Thoracic aorta (tissue), 2 donors: ENCODE results near the gene TENM3. TPM values are rescaled to one million over a fixed set of nuclear protein-coding genes. Genes with fewer than 3 reads are reported as not detected.

Experiments used
- ATAC-seq: fragments of 150-250 bp; one replicate; pipeline ENCODE4 v1.8.0; 2017; ENCODE audit warnings: low read depth; ENCODE audit not compliant: insufficient number of reproducible peaks, low FRiP score
- DNase-seq: peaks from one replicate; pipeline ENCODE4 v3.0.0-alpha.2; 2020; ENCODE audit warnings: low spot score
- H3K27ac ChIP-seq, 2 donors: fragments of 200-600 bp; sonication (generic); 1 replicate in 1 of 2; 2 replicates in 1 of 2; pipeline ENCODE4 v1.5.1; 2016; ENCODE audit warnings: mild to moderate bottlenecking in 2 of 2, moderate library complexity in 2 of 2
- H3K27me3 ChIP-seq: fragments of 200-600 bp; sonication (generic); replicated peaks from 2 replicates; pipeline ENCODE4 v1.6.0; 2016; ENCODE audit warnings: mild to moderate bottlenecking; ENCODE audit not compliant: insufficient read depth
- H3K36me3 ChIP-seq: fragments of 200-600 bp; sonication (generic); one replicate; pipeline ENCODE4 v1.5.1; 2016
- H3K4me1 ChIP-seq, 2 donors: fragments of 200-600 bp; sonication (generic); 1 replicate in 1 of 2; 2 replicates in 1 of 2; pipeline versions ENCODE4 v1.5.1 to v1.6.0; 2016; ENCODE audit warnings: low read depth in 2 of 2, mild to moderate bottlenecking in 1 of 2; ENCODE audit not compliant: control insufficient read depth in 1 of 2
- H3K4me3 ChIP-seq: fragments of 200-600 bp; sonication (generic); 2 replicates; pipeline ENCODE4 v1.5.1; 2016; ENCODE audit warnings: mild to moderate bottlenecking
- H3K9me3 ChIP-seq: fragments of 200-600 bp; sonication (generic); 2 replicates; pipeline ENCODE4 v1.5.1; 2016
- total RNA-seq, 2 donors: library from RNA; depleted of rRNA; stranded (reverse); fragments of >200 nt; gene quantifications; one replicate each; pipeline versions ENCODE4 v1.1.0 to v1.2.3, GENCODE V29; 2016
- TF ChIP-seq, protein P1 (sequence below): fragments of 200-600 bp; sonication (generic); IDR thresholded peaks from one replicate; pipeline ENCODE4 v1.5.1; 2019; ENCODE audit warnings: antibody characterized with exemption

Gene TENM3
- total RNA-seq, 2 donors from 2014 or later = 0.68 to 8.0 TPM

- no peak for DNase-seq
- H3K36me3 ChIP-seq = no peaks in the 10 kb centered on the region
- no peak overlapping the region for H3K4me3 ChIP-seq
- H3K27ac ChIP-seq = no peak overlapping the region
- ATAC-seq = no peak
- no peaks in the 10 kb centered on the region for H3K27me3 ChIP-seq
- TF ChIP-seq, protein P1, sequence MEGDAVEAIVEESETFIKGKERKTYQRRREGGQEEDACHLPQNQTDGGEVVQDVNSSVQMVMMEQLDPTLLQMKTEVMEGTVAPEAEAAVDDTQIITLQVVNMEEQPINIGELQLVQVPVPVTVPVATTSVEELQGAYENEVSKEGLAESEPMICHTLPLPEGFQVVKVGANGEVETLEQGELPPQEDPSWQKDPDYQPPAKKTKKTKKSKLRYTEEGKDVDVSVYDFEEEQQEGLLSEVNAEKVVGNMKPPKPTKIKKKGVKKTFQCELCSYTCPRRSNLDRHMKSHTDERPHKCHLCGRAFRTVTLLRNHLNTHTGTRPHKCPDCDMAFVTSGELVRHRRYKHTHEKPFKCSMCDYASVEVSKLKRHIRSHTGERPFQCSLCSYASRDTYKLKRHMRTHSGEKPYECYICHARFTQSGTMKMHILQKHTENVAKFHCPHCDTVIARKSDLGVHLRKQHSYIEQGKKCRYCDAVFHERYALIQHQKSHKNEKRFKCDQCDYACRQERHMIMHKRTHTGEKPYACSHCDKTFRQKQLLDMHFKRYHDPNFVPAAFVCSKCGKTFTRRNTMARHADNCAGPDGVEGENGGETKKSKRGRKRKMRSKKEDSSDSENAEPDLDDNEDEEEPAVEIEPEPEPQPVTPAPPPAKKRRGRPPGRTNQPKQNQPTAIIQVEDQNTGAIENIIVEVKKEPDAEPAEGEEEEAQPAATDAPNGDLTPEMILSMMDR = no peak
- no peaks in the 10 kb centered on the region for H3K9me3 ChIP-seq
- no peaks in the 10 kb centered on the region for H3K4me1 ChIP-seq
Measured at GRCh38 chr4:182801636-182802035, 558.4 kb downstream of the TENM3 start.

DNA sequence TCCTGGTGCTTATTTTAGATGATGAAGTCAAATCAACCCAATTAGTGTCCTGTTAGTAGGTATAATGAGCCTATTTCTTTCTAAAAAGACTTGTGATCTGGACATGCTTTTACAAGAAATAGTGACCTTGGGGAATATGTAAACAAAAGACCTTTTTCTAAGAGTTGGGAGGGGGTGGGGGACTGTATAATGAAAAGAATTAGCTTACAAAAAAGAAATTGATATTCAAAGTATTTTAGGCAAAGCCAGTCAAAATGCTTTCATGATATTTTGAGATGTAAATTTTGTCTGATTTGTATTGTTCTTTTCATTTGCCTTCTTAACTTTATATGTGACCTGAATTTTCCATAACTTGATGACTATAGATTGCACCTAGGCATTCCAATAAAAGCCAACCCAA lies 559.4 kb downstream of the TENM3 start:
- no peaks in the 10 kb centered on the region for H3K9me3 ChIP-seq
- H3K27ac ChIP-seq = no peak overlapping the region
- DNase-seq = no peak
- H3K4me3 ChIP-seq = no peak overlapping the region
- TF ChIP-seq, protein P1 = no peak
- H3K36me3 ChIP-seq = no peaks in the 10 kb centered on the region
- no peaks in the 10 kb centered on the region for H3K4me1 ChIP-seq
- ATAC-seq = no peak
- H3K27me3 ChIP-seq = no peaks in the 10 kb centered on the region

GRCh38 chr4:182803235-182803634 lies 560.0 kb downstream of the TENM3 start:
- DNase-seq (no peak), ATAC-seq (no peak)
- Histone ChIP-seq H3K9me3 (no peaks in the 10 kb centered on the region), H3K4me1 (no peaks in the 10 kb centered on the region), H3K36me3 (no peaks in the 10 kb centered on the region), H3K4me3 (no peak overlapping the region), H3K27ac (no peak overlapping the region), H3K27me3 (no peaks in the 10 kb centered on the region)
- TF ChIP-seq, protein P1 = no peak

DNA sequence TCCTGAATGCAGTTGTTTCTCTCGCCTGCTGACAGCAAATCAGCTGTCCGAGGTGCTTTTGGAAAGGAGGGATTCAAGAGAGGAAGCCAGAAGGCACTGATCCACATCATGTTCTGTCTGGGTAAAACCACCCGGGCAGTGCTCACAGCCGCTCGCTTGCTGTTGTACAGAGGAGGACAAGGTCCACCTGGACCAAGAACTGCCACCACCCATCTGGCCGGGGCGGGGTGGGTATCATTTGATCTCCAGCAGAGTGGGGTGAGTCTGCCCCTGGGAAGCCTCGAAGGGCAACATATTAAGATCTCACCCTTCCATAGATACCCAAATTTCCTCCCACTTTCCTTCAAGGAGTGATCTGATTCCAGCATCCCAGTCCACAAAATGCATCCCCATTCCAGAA lies 560.9 kb downstream of the TENM3 start:
- H3K4me1 ChIP-seq = no peaks in the 10 kb centered on the region
- DNase-seq (no peak), ATAC-seq (no peak)
- no peaks in the 10 kb centered on the region for H3K36me3 ChIP-seq
- H3K27ac ChIP-seq = no peak overlapping the region
- TF ChIP-seq, protein P1 = no peak
- no peaks in the 10 kb centered on the region for H3K27me3 ChIP-seq
- no peak overlapping the region for H3K4me3 ChIP-seq
- no peaks in the 10 kb centered on the region for H3K9me3 ChIP-seq

- ATAC-seq (no peak), DNase-seq (no peak)
- Histone ChIP-seq H3K4me3 (no peak overlapping the region), H3K27ac (no peak overlapping the region), H3K36me3 (no peaks in the 10 kb centered on the region), H3K27me3 (no peaks in the 10 kb centered on the region), H3K4me1 (no peaks in the 10 kb centered on the region), H3K9me3 (no peaks in the 10 kb centered on the region)
- TF ChIP-seq, protein P1 = no peak
Measured at GRCh38 chr4:182805321-182805720, 562.1 kb downstream of the TENM3 start.
